ENCODE results near the gene RAB27A. TPM values are rescaled to one million over a fixed set of nuclear protein-coding genes. Genes with fewer than 3 reads are reported as not detected.

RAB27A gene
- total and polyA plus RNA-seq, 2 of the 13 experiments (the other 11 are each of a cell fraction or from before 2014, with no cell fraction given): 3.4 to 8.1 TPM

DNA sequence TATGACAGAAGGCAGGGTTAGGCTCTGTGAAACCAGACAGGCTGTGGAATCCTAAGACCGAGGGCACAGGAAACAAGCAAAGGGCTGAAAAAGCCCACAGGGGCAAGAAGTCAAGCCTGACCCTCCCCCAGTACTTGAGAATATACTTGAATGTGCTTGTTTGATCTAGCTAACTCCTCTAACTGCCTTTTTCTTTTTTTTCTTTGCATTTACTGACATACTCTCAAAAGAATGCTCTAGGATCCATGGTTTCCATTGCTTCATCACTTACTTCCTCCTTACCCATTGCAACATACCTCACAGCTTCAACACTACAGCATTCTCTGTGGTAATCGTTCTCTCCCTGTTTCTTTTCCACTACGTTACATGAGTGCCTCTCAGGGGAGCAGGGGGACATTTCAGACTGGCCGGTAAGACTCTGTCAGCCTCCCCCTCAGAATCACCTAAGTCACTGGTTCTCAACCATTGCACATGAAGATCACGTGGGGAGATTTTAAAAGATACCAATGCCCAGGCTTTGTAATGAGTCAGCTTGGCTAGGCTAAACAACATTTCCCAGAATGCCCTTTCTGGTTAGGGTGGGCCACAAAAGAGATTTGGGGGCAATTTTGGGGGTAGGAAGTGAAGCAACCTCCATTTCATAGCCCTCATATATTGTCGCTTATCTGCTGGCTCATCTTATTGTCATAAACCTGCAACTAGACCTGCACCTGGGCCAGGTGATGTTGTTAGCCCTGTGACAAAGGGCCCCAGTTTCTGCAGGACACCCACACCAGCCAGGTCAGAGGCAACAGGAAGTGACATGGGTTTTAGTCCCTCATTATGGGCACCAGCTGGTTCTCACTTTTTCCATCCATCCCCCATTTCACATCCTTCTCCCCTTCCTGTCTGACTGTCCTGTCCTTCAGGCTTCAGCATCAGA is 68.3 kb downstream of the RAB27A start (continued):
- TF ChIP-seq SRSF9 (IDR thresholded peaks at IDR 0.05; ENCODE audit: borderline replicate concordance, insufficient read depth, low read depth, low read length, poor library complexity, severe bottlenecking) (no peak), ZSCAN31 (CRISPR knock-in tag; IDR thresholded peaks at IDR 0.05; ENCODE audit: low read depth) (no peak), JUND (CRISPR knock-in tag; IDR thresholded peaks at IDR 0.05) (peak; percentile 55; the same call in 1 of the 2 replicates), MBNL3 (CRISPR knock-in tag; conservative IDR thresholded peaks at IDR 0.05) (no peak), FOXM1 (CRISPR knock-in tag; IDR thresholded peaks at IDR 0.05) (no peak), ZNF615 (CRISPR knock-in tag; IDR thresholded peaks at IDR 0.05; ENCODE audit: borderline replicate concordance) (no peak), NCOA2 (CRISPR knock-in tag; IDR thresholded peaks at IDR 0.05) (peak; percentile 52), TGIF2 (CRISPR knock-in tag; IDR thresholded peaks at IDR 0.05) (peak; percentile 62; the same call in 1 of the 2 replicates), ZNF160 (CRISPR knock-in tag; IDR thresholded peaks at IDR 0.05) (no peak), MXD4 (CRISPR knock-in tag; IDR thresholded peaks at IDR 0.05) (no peak), FOXK1 (CRISPR knock-in tag; IDR thresholded peaks at IDR 0.05; ENCODE audit: borderline replicate concordance, low read depth) (peak; percentile 49; the same call in 1 of the 2 replicates), SMYD3 (CRISPR knock-in tag; IDR thresholded peaks at IDR 0.05) (no peak), PPARG (CRISPR knock-in tag; conservative IDR thresholded peaks at IDR 0.05) (no peak), ZNF121 (CRISPR knock-in tag; IDR thresholded peaks at IDR 0.05) (no peak), MBD4 (IDR thresholded peaks at IDR 0.05; ENCODE audit: borderline replicate concordance, low read length) (no peak), GZF1 (CRISPR knock-in tag; IDR thresholded peaks at IDR 0.05) (no peak), ATF7-NPFF (CRISPR knock-in tag; IDR thresholded peaks at IDR 0.05; ENCODE audit: low read depth) (no peak), ZNF33B (CRISPR knock-in tag; IDR thresholded peaks at IDR 0.05) (no peak), FOXJ3 (CRISPR knock-in tag; IDR thresholded peaks at IDR 0.05; ENCODE audit: borderline replicate concordance) (no peak), EEA1 (CRISPR knock-in tag; IDR thresholded peaks at IDR 0.05; ENCODE audit: borderline replicate concordance) (no peak), ZNF225 (CRISPR knock-in tag; IDR thresholded peaks at IDR 0.05) (no peak)
- TF ChIP-seq, protein P1, sequence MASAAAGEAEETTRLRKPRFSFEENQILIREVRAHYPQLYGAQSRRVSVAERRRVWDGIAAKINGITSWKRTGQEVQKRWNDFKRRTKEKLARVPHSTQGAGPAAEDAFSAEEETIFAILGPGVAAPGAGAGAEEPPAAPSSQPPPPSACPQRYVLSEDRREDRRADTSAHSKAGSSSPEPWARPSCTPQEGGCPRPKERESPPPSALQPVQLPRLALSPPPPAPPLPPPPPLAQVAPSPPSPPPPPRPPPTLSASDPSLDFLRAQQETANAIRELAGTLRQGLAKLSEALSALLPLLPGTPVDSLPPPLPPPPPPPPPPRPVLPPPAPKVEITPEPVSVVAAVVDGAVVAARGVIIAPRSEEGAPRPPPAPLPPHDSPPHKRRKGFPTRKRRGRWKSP (CRISPR knock-in tag; IDR thresholded peaks at IDR 0.05): peak; percentile 25; the same call in 1 of the 2 replicates
- TF ChIP-seq, protein P2, sequence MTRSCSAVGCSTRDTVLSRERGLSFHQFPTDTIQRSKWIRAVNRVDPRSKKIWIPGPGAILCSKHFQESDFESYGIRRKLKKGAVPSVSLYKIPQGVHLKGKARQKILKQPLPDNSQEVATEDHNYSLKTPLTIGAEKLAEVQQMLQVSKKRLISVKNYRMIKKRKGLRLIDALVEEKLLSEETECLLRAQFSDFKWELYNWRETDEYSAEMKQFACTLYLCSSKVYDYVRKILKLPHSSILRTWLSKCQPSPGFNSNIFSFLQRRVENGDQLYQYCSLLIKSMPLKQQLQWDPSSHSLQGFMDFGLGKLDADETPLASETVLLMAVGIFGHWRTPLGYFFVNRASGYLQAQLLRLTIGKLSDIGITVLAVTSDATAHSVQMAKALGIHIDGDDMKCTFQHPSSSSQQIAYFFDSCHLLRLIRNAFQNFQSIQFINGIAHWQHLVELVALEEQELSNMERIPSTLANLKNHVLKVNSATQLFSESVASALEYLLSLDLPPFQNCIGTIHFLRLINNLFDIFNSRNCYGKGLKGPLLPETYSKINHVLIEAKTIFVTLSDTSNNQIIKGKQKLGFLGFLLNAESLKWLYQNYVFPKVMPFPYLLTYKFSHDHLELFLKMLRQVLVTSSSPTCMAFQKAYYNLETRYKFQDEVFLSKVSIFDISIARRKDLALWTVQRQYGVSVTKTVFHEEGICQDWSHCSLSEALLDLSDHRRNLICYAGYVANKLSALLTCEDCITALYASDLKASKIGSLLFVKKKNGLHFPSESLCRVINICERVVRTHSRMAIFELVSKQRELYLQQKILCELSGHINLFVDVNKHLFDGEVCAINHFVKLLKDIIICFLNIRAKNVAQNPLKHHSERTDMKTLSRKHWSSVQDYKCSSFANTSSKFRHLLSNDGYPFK (CRISPR knock-in tag; IDR thresholded peaks at IDR 0.05; ENCODE audit: borderline replicate concordance): no peak
- TF ChIP-seq, protein P3, sequence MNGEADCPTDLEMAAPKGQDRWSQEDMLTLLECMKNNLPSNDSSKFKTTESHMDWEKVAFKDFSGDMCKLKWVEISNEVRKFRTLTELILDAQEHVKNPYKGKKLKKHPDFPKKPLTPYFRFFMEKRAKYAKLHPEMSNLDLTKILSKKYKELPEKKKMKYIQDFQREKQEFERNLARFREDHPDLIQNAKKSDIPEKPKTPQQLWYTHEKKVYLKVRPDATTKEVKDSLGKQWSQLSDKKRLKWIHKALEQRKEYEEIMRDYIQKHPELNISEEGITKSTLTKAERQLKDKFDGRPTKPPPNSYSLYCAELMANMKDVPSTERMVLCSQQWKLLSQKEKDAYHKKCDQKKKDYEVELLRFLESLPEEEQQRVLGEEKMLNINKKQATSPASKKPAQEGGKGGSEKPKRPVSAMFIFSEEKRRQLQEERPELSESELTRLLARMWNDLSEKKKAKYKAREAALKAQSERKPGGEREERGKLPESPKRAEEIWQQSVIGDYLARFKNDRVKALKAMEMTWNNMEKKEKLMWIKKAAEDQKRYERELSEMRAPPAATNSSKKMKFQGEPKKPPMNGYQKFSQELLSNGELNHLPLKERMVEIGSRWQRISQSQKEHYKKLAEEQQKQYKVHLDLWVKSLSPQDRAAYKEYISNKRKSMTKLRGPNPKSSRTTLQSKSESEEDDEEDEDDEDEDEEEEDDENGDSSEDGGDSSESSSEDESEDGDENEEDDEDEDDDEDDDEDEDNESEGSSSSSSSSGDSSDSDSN (CRISPR knock-in tag; IDR thresholded peaks at IDR 0.05): no peak
